Activated CD8-positive, alpha-beta T cell treated with anti-CD3 and anti-CD28 coated beads for 36 hours (primary cell): ENCODE measurements around the gene SLC2A13. TPM values are rescaled to one million over a fixed set of nuclear protein-coding genes. Genes with fewer than 3 reads are reported as not detected.
A peak's percentile ranks its signal among the peaks of the same experiment; 100 is the strongest.

Experiments
- ATAC-seq: fragments of 200-7000 bp; cut with Tn5 transposase; one replicate; pipeline ENCODE4 v1.10.0; 2021; ENCODE audit warnings: mild to moderate bottlenecking, moderate library complexity
- CTCF ChIA-PET: fragments of 350-600 bp; sonication (Branson Sonifier 250); formaldehyde crosslinking; loops from one replicate; lab custom pipeline; 2021; ENCODE audit warnings: antibody characterized with exemption; lab: Charles Lee
- POLR2A ChIA-PET: fragments of 350-600 bp; sonication (Branson Sonifier 250); formaldehyde crosslinking; loops from one replicate; lab custom pipeline; 2021; ENCODE audit warnings: antibody characterized with exemption; lab: Charles Lee
- DNase-seq: peaks from one replicate; pipeline ENCODE4 v3.0.0-alpha.2; 2020
- H3K27ac Mint-ChIP-seq: one replicate; pipeline ENCODE4 v1.8.0; 2021; ENCODE audit warnings: mild to moderate bottlenecking, mixed read lengths
- H3K27me3 Mint-ChIP-seq: one replicate; pipeline ENCODE4 v1.8.0; 2021; ENCODE audit warnings: mixed read lengths
- H3K36me3 Mint-ChIP-seq: one replicate; pipeline ENCODE4 v1.8.0; 2021; ENCODE audit warnings: low read depth, mixed read lengths
- H3K4me1 Mint-ChIP-seq: one replicate; pipeline ENCODE4 v1.8.0; 2021; ENCODE audit warnings: low read depth, mixed read lengths
- H3K4me3 Mint-ChIP-seq: one replicate; pipeline ENCODE4 v1.8.0; 2021; ENCODE audit warnings: mild to moderate bottlenecking, moderate library complexity, mixed read lengths
- H3K9me3 Mint-ChIP-seq: one replicate; pipeline ENCODE4 v1.8.0; 2021; ENCODE audit warnings: mixed read lengths
- intact Hi-C: fragments of 100-400 bp; cut with micrococcal nuclease; formaldehyde crosslinking; loops from one replicate; pipeline ENCODE4 v1.10.0; 2022
- total RNA-seq, 2 experiments: library from RNA; stranded (reverse); gene quantifications; one replicate each; pipeline ENCODE4 v1.2.3, GENCODE V29; 2021
- TF ChIP-seq, protein P1 (sequence below): fragments of 200-600 bp; IDR thresholded peaks from one replicate; pipeline ENCODE4 v1.8.0; 2022; ENCODE audit warnings: antibody characterized with exemption, mild to moderate bottlenecking

Gene SLC2A13
- total RNA-seq, 2 experiments from 2014 or later, result 9.0 to 9.3 TPM

DNA sequence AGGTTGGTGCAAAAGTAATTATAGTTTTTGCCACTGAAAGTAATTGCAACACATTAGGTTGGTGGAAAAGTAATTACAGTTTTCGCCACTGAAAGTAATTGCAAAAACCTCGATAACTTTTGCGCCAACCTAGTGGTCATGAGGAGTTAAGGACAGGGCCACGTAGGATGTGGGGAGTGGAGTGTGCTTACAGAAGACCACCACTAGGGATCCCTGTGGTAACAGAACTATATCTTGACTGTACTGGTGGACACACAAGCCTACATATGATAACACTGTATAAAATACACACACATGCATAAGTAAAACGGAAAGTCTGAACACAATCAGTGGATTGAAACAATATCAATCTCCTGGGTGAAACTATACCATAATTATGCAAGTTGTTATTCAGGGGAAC is 298.8 kb downstream of the SLC2A13 start:
- Mint-ChIP-seq H3K27me3 (no peaks in the 10 kb centered on the region), H3K36me3 (no peaks in the 10 kb centered on the region), H3K4me3 (no peak overlapping the region), H3K27ac (no peak overlapping the region), H3K4me1 (no peaks in the 10 kb centered on the region), H3K9me3 (peaks cover 2% of the 10 kb centered on the region)
- TF ChIP-seq, protein P1, sequence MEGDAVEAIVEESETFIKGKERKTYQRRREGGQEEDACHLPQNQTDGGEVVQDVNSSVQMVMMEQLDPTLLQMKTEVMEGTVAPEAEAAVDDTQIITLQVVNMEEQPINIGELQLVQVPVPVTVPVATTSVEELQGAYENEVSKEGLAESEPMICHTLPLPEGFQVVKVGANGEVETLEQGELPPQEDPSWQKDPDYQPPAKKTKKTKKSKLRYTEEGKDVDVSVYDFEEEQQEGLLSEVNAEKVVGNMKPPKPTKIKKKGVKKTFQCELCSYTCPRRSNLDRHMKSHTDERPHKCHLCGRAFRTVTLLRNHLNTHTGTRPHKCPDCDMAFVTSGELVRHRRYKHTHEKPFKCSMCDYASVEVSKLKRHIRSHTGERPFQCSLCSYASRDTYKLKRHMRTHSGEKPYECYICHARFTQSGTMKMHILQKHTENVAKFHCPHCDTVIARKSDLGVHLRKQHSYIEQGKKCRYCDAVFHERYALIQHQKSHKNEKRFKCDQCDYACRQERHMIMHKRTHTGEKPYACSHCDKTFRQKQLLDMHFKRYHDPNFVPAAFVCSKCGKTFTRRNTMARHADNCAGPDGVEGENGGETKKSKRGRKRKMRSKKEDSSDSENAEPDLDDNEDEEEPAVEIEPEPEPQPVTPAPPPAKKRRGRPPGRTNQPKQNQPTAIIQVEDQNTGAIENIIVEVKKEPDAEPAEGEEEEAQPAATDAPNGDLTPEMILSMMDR, result peak; percentile 15
- intact Hi-C loops, result no loop called here
- DNase-seq (peak; percentile 8), ATAC-seq (peak; percentile 55)
- ChIA-PET CTCF (no interaction called here), POLR2A (interaction anchor here (0.6 kb wide), 1 partner anchor 737 kb away, joined by 3 read pairs; no protein-coding TSS in a partner anchor)

DNA sequence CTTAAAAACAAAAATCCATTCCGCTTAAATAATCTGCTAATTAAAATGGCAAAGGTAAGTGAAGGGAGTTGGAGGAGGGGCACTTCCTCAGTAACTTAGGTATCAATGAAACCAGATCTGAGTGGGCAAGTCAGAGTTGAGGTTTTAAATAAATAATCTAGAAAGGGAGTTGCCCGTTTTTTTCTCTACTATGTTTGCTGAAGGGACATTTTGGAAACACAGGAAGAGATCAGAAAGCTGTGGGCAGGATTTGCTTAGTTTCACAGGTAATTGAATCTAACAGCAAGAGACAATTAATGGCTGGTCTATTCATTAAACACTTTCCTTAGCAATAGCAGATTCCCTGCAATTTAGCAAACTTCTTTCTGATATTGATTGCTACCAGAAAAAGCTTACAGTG is 300.2 kb downstream of the SLC2A13 start:
- ATAC-seq (no peak), DNase-seq (no peak)
- H3K4me3 Mint-ChIP-seq, result no peak overlapping the region
- no peaks in the 10 kb centered on the region for H3K4me1 Mint-ChIP-seq
- POLR2A ChIA-PET, result no interaction called here
- no peaks in the 10 kb centered on the region for H3K36me3 Mint-ChIP-seq
- peaks cover 2% of the 10 kb centered on the region for H3K9me3 Mint-ChIP-seq
- CTCF ChIA-PET, result interaction anchor here (0.6 to 1.0 kb wide), 2 partner anchors 43 to 74 kb away, joined by 3 read pairs; no protein-coding TSS in a partner anchor
- H3K27me3 Mint-ChIP-seq, result no peaks in the 10 kb centered on the region
- TF ChIP-seq, protein P1, result no peak
- no peak overlapping the region for H3K27ac Mint-ChIP-seq
- intact Hi-C loops, result no loop called here

DNA sequence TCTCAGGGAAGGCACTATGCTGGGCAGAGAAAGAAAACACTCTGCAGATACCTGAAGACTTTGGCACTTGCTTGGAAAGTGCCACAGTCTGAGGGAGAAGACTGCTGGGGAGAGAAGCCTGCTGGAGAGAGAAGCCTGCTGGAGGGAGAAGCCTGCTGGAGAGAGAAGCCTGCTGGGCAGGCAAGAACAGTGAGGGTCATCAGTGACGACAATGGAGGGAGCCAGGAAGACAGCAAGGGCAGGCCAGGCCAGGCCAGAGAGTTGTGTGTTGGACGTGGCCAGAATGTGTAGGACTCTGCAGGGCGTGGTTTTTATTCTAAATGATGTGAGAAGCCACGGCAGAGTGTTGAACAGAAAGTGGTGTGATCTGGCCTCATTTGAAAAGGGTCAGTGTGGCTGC is 301.0 kb downstream of the SLC2A13 start:
- no peak overlapping the region for H3K27ac Mint-ChIP-seq
- H3K4me1 Mint-ChIP-seq, result no peaks in the 10 kb centered on the region
- ChIA-PET POLR2A (no interaction called here), CTCF (no interaction called here)
- H3K9me3 Mint-ChIP-seq, result no peaks in the 10 kb centered on the region
- intact Hi-C loops, result no loop called here
- no peaks in the 10 kb centered on the region for H3K27me3 Mint-ChIP-seq
- DNase-seq (no peak), ATAC-seq (no peak)
- TF ChIP-seq, protein P1, result no peak
- H3K36me3 Mint-ChIP-seq, result no peaks in the 10 kb centered on the region
- H3K4me3 Mint-ChIP-seq, result no peak overlapping the region

DNA sequence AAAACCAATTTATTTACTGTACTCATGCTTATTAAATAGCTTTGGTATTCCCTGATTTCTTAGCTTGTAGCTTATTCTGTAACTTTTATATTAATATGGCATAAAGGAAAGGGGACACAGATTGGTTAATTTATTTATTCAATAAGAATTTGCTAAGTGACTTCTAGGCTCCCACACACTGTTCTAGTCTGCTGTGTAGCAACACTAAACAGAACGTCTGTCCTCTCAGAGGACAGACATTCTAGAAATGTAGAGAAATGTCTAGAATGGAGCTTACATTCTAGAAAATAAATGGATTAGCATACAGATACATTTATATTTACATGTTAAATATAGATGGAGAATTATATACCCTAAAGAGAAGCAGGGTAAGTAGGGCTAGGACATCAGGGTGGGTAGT is 301.4 kb downstream of the SLC2A13 start:
- ChIA-PET POLR2A (no interaction called here), CTCF (no interaction called here)
- H3K9me3 Mint-ChIP-seq, result no peaks in the 10 kb centered on the region
- H3K4me3 Mint-ChIP-seq, result no peak overlapping the region
- no peaks in the 10 kb centered on the region for H3K36me3 Mint-ChIP-seq
- ATAC-seq, result no peak
- intact Hi-C loops, result no loop called here
- no peak for DNase-seq
- H3K27ac Mint-ChIP-seq, result no peak overlapping the region
- no peaks in the 10 kb centered on the region for H3K4me1 Mint-ChIP-seq
- no peaks in the 10 kb centered on the region for H3K27me3 Mint-ChIP-seq
- TF ChIP-seq, protein P1, result no peak

GRCh38 chr12:39803151-39803550 is 302.7 kb downstream of the SLC2A13 start:
- Mint-ChIP-seq H3K4me1 (no peaks in the 10 kb centered on the region), H3K4me3 (no peak overlapping the region), H3K27me3 (no peaks in the 10 kb centered on the region), H3K27ac (no peak overlapping the region), H3K36me3 (no peaks in the 10 kb centered on the region), H3K9me3 (no peaks in the 10 kb centered on the region)
- intact Hi-C loops, result no loop called here
- ChIA-PET CTCF (interaction anchor here (0.6 kb wide), 1 partner anchor 13 kb away, joined by 4 read pairs; no protein-coding TSS in a partner anchor), POLR2A (interaction anchor here (0.6 kb wide), 1 partner anchor 57 kb away, joined by 3 read pairs; no protein-coding TSS in a partner anchor)
- DNase-seq (no peak), ATAC-seq (no peak)
- TF ChIP-seq, protein P1, result no peak
